Trophoblast cell (in vitro differentiated cells and primary cell): ENCODE data around the gene EFNA1.
A peak's percentile ranks its signal among the peaks of the same experiment; 100 is the strongest.
"Not testable (repeated sequence)": the region's sequence is repeated elsewhere in the genome, so short reads cannot be mapped to it uniquely, and the experiment has no call there.

ENCODE experiments used
- DNase-seq, 2 donors: peaks; one replicate each; pipeline ENCODE4 v3.0.0-alpha.2; 2016
- H2AFZ ChIP-seq: 2 replicates; pipeline ENCODE4 v1.6.1; 2013; ENCODE audit warnings: low read length, moderate library complexity, mild to moderate bottlenecking; ENCODE audit not compliant: insufficient read depth, poor library complexity
- H2AK5ac ChIP-seq: 2 replicates; pipeline ENCODE4 v1.6.1; 2013; ENCODE audit warnings: mild to moderate bottlenecking, low read length
- H2BK120ac ChIP-seq: 2 replicates; pipeline ENCODE4 v1.6.1; 2013; ENCODE audit warnings: low read length, mild to moderate bottlenecking, moderate library complexity; ENCODE audit not compliant: insufficient read depth, poor library complexity
- H2BK12ac ChIP-seq: 2 replicates; pipeline ENCODE4 v1.6.1; 2013; ENCODE audit warnings: mild to moderate bottlenecking, low read length, moderate library complexity
- H2BK5ac ChIP-seq: 2 replicates; pipeline ENCODE4 v1.6.1; 2013; ENCODE audit warnings: low read length, low read depth, moderate library complexity, mild to moderate bottlenecking; ENCODE audit not compliant: poor library complexity
- H3K14ac ChIP-seq: 2 replicates; pipeline ENCODE4 v1.6.1; 2013; ENCODE audit warnings: mild to moderate bottlenecking, low read length
- H3K18ac ChIP-seq: 2 replicates; pipeline ENCODE4 v1.6.1; 2013; ENCODE audit warnings: mild to moderate bottlenecking, low read length
- H3K23ac ChIP-seq: 2 replicates; pipeline ENCODE4 v1.6.1; 2013; ENCODE audit warnings: low read length
- H3K27ac ChIP-seq: 2 replicates; pipeline ENCODE4 v1.5.1; 2013; ENCODE audit warnings: low read depth, mild to moderate bottlenecking, inconsistent platforms, low read length, moderate library complexity
- H3K27me3 ChIP-seq: 2 replicates; pipeline ENCODE4 v1.6.1; 2013; ENCODE audit warnings: inconsistent platforms, mild to moderate bottlenecking, low read length, moderate library complexity; ENCODE audit not compliant: insufficient read depth
- H3K36me3 ChIP-seq, 2 experiments: 1 replicate in 1 of 2; 2 replicates in 1 of 2; pipeline ENCODE4 v1.6.1; 2013; ENCODE audit warnings: low read length in 2 of 2, mild to moderate bottlenecking in 2 of 2, moderate library complexity in 1 of 2; ENCODE audit not compliant: insufficient read depth in 2 of 2, control insufficient read depth in 1 of 2
- H3K4ac ChIP-seq: 2 replicates; pipeline ENCODE4 v1.6.1; 2013; ENCODE audit warnings: low read depth, mild to moderate bottlenecking, low read length, moderate library complexity
- H3K4me1 ChIP-seq, 2 experiments: 1 replicate in 1 of 2; 2 replicates in 1 of 2; pipeline ENCODE4 v1.6.1; 2013; ENCODE audit warnings: low read length in 2 of 2, mild to moderate bottlenecking in 2 of 2, moderate library complexity in 1 of 2; ENCODE audit not compliant: insufficient read depth in 2 of 2, control insufficient read depth in 1 of 2
- H3K4me2 ChIP-seq: 2 replicates; pipeline ENCODE4 v1.6.1; 2013; ENCODE audit warnings: inconsistent platforms, mild to moderate bottlenecking, low read length, moderate library complexity
- H3K4me3 ChIP-seq: 2 replicates; pipeline ENCODE4 v1.5.1; 2013; ENCODE audit warnings: mild to moderate bottlenecking, low read depth, low read length, inconsistent platforms
- H3K79me1 ChIP-seq: one replicate; pipeline ENCODE4 v1.6.1; 2013; ENCODE audit warnings: low read length
- H3K79me2 ChIP-seq: 2 replicates; pipeline ENCODE4 v1.6.1; 2013; ENCODE audit warnings: low read length, mild to moderate bottlenecking; ENCODE audit not compliant: control insufficient read depth, insufficient read depth, poor library complexity
- H3K9ac ChIP-seq: 2 replicates; pipeline ENCODE4 v1.6.1; 2013; ENCODE audit warnings: mild to moderate bottlenecking, low read length
- H3K9me3 ChIP-seq: 2 replicates; pipeline ENCODE4 v1.6.1; 2013; ENCODE audit warnings: low read depth, mild to moderate bottlenecking, control low read depth, inconsistent platforms, low read length; ENCODE audit not compliant: insufficient read depth
- H4K12ac ChIP-seq: 2 replicates; pipeline ENCODE4 v1.6.1; 2013; ENCODE audit warnings: low read depth, mild to moderate bottlenecking, low read length, moderate library complexity
- H4K8ac ChIP-seq: 2 replicates; pipeline ENCODE4 v1.6.1; 2013; ENCODE audit warnings: low read depth, mild to moderate bottlenecking, low read length, moderate library complexity
- H4K91ac ChIP-seq: one replicate; pipeline ENCODE4 v1.6.1; 2013; ENCODE audit warnings: low read depth, mild to moderate bottlenecking, low read length, moderate library complexity
- WGBS: extraction: QIAGEN DNeasy Blood & Tissue Kit; methylation state at CpG from one replicate; pipeline ENCODE4 v1.1.7; 2013; ENCODE audit warnings: missing lambda C conversion rate; ENCODE audit not compliant: insufficient read length, insufficient coverage; ENCODE audit errors: extremely low coverage; 5-methylcytosine and 5-hydroxymethylcytosine counted together

The EFNA1 gene

GRCh38 chr1:155116113-155116764 lies 11.4 kb upstream of the EFNA1 start:
- Histone ChIP-seq H2BK120ac (peak overlapping the region; percentile 30), H3K23ac (no peak overlapping the region)

DNA sequence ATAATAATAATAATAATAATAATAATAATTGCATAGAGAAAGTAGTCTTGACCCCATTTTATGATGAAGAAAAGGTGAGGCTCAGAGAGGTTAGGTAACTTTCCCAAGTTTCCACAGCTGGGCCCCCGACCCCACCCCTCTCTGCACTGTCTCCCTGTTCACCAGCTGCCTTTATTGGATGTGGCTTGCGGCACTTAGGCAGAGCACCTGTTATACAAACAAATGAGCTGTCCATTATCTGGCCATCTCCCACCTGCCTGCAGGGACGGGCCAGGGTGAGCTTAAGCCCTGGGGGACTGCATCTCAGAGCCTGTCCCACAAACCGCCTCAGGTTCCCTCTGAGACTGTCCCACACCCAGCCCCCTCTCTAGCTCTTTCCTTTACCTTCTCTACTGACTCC lies 10.1 kb upstream of the EFNA1 start:
- Histone ChIP-seq H4K91ac (no peak overlapping the region), H4K8ac (no peak overlapping the region)

More at GRCh38 chr1:155116113-155116764, 11.4 kb upstream of the EFNA1 start:
- Histone ChIP-seq H4K8ac (no peak overlapping the region), H2AK5ac (peak overlapping the region; percentile 42), H3K9ac (no peak overlapping the region), H3K14ac (no peak overlapping the region), H2BK5ac (no peak overlapping the region), H2AFZ (no peak overlapping the region), H2BK12ac (peak overlapping the region; percentile 25), H3K4ac (no peak overlapping the region), H3K4me3 (no peak overlapping the region), H3K4me2 (no peak overlapping the region), H3K4me1 (peaks cover 12 to 32% of the 10 kb centered on the region in 2 experiments), H3K27me3 (no peaks in the 10 kb centered on the region), H4K91ac (no peak overlapping the region), H3K9me3 (no peaks in the 10 kb centered on the region), H3K79me2 (peaks cover 2% of the 10 kb centered on the region), H3K79me1 (peaks cover 9% of the 10 kb centered on the region), H4K12ac (no peak overlapping the region), H3K36me3 (no peaks in the 10 kb centered on the region), H3K27ac (no peak overlapping the region), H3K18ac (no peak overlapping the region)
- WGBS, result no CpG with 5 or more reads among the region's 5 CpGs
- DNase-seq, result no peak

GRCh38 chr1:155118090-155118489 lies 9.6 kb upstream of the EFNA1 start:
- WGBS, result no CpG with 5 or more reads among the region's 7 CpGs
- not testable (repeated sequence) for H2BK5ac ChIP-seq
- peaks cover 5 to 24% of the 10 kb centered on the region in 2 experiments for H3K4me1 ChIP-seq

More for the DNA sequence above, 10.1 kb upstream of the EFNA1 start:
- Histone ChIP-seq H3K4me1 (peaks cover 5 to 24% of the 10 kb centered on the region in 2 experiments), H3K14ac (no peak overlapping the region), H3K4me2 (no peak overlapping the region), H3K18ac (no peak overlapping the region), H3K79me1 (peaks cover 2% of the 10 kb centered on the region), H3K36me3 (no peaks in the 10 kb centered on the region), H3K23ac (no peak overlapping the region), H3K27ac (no peak overlapping the region), H2BK5ac (no peak overlapping the region), H3K4me3 (no peak overlapping the region), H2BK120ac (no peak overlapping the region), H4K12ac (no peak overlapping the region), H2AFZ (no peak overlapping the region), H3K9me3 (no peaks in the 10 kb centered on the region), H2AK5ac (no peak overlapping the region), H3K79me2 (no peaks in the 10 kb centered on the region), H3K27me3 (no peaks in the 10 kb centered on the region), H3K4ac (no peak overlapping the region), H2BK12ac (no peak overlapping the region), H3K9ac (no peak overlapping the region)
- WGBS, result no CpG with 5 or more reads among the region's 4 CpGs
- DNase-seq, result peak; percentile 82 to 84

GRCh38 chr1:155120253-155120652 lies 7.4 kb upstream of the EFNA1 start:
- Histone ChIP-seq H3K23ac (no peak overlapping the region), H3K4me2 (peak overlapping the region; percentile 9), H3K9ac (no peak overlapping the region), H3K79me1 (peaks cover 5% of the 10 kb centered on the region), H3K18ac (no peak overlapping the region), H3K4me1 (peaks cover 8 to 30% of the 10 kb centered on the region in 2 experiments), H3K4ac (no peak overlapping the region), H3K4me3 (no peak overlapping the region), H3K9me3 (no peaks in the 10 kb centered on the region), H2BK120ac (no peak overlapping the region), H2BK12ac (peak overlapping the region; percentile 37), H4K12ac (no peak overlapping the region), H4K8ac (no peak overlapping the region), H2AK5ac (no peak overlapping the region), H3K27ac (peak overlapping the region; percentile 16), H3K79me2 (no peaks in the 10 kb centered on the region), H2AFZ (no peak overlapping the region), H4K91ac (peak overlapping the region; percentile 73), H3K36me3 (no peaks in the 10 kb centered on the region), H3K27me3 (no peaks in the 10 kb centered on the region), H2BK5ac (no peak overlapping the region), H3K14ac (no peak overlapping the region)
- WGBS, result no CpG with 5 or more reads among the region's 6 CpGs
- peak; percentile 70 to 87 for DNase-seq

More at GRCh38 chr1:155118090-155118489, 9.6 kb upstream of the EFNA1 start:
- H4K12ac ChIP-seq, DNase-seq, H3K14ac ChIP-seq, H3K27me3 ChIP-seq, H3K79me2 ChIP-seq, H3K79me1 ChIP-seq, H3K4me2 ChIP-seq, H3K27ac ChIP-seq, H3K9ac ChIP-seq, H4K91ac ChIP-seq, H2AK5ac ChIP-seq, H3K4ac ChIP-seq, H2AFZ ChIP-seq, H2BK120ac ChIP-seq, H2BK12ac ChIP-seq, H3K18ac ChIP-seq, H3K23ac ChIP-seq, H3K4me3 ChIP-seq, H3K9me3 ChIP-seq, H3K36me3 ChIP-seq, H4K8ac ChIP-seq: not testable (repeated sequence)
